Measurements from ENCODE around the gene HIBCH.
"Not testable (repeated sequence)": the region's sequence is repeated elsewhere in the genome, so short reads cannot be mapped to it uniquely, and the experiment has no call there.

The HIBCH gene, protein sequence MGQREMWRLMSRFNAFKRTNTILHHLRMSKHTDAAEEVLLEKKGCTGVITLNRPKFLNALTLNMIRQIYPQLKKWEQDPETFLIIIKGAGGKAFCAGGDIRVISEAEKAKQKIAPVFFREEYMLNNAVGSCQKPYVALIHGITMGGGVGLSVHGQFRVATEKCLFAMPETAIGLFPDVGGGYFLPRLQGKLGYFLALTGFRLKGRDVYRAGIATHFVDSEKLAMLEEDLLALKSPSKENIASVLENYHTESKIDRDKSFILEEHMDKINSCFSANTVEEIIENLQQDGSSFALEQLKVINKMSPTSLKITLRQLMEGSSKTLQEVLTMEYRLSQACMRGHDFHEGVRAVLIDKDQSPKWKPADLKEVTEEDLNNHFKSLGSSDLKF

GRCh38 chr2:190319555-190320498 lies at the start of gene HIBCH:
TSS of gene HIBCH (minus strand) at chr2:190319826. CDS start at chr2:190319750, 76 bp downstream.
- peak; percentile 79 for DNase-seq (ENCODE audit: low read depth)

- DNase-seq (ENCODE audit: low read depth) = no peak
Measured at GRCh38 chr2:190367091-190367490, 47.5 kb upstream of the HIBCH start.

DNA sequence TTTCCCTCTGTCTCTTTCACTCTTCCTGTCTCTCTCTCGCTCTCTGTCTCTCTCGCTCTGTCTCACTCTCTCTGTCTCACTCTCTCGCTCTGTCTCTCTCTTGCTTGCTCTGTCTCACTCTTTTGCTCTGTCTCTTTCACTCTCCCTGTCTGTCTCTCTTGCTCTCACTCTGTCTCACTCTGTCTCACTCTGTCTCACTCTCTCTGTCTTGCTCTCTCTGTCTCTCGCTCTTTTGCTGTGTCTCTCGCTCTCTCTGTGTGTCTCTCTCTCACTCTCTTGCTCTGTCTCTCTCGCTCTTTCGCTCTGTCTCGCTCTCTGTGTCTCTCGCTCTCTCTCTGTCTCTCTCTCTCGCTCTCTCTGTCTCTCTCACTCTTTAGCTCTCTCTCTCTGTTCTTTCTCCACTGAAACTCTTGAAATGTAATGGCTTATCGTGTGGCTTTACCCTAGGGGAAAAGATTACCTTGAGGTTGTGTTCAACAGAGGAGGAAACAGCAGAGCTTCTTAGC lies 46.7 kb upstream of the HIBCH start:
- no peak for DNase-seq (ENCODE audit: low read depth)

- DNase-seq (ENCODE audit: low read depth) = no peak
Measured at GRCh38 chr2:190365499-190366204, 46.0 kb upstream of the HIBCH start.

DNA sequence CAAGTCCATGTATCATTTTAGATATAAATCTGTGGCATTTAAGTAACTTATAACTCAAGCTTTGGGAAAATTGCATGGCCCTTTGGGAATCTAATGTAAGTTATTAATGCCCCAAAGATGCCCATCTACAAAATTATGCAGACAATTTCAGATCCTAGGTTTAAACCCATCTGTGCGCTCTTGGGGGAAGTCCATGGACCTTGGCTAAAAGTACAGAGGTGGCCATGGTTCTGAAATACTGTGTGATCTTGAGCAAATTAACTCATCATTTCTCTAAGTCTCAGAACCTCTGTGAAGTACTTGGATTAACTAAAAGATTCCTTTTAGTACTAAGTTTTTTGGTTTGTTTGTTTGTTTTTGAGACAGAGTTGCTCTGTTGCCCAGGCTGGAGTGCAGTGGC lies 43.3 kb upstream of the HIBCH start:
- no peak for DNase-seq (ENCODE audit: low read depth)

- DNase-seq (ENCODE audit: low read depth) = no peak
Measured at GRCh38 chr2:190361572-190361971, 41.9 kb upstream of the HIBCH start.

GRCh38 chr2:190360965-190361364 lies 41.3 kb upstream of the HIBCH start:
- DNase-seq (ENCODE audit: low read depth) = no peak

- no peak for DNase-seq (ENCODE audit: low read depth)
Measured at GRCh38 chr2:190360561-190360960, 40.9 kb upstream of the HIBCH start.

GRCh38 chr2:190358655-190359448 lies 39.2 kb upstream of the HIBCH start:
- DNase-seq (ENCODE audit: low read depth) = not testable (repeated sequence)

DNA sequence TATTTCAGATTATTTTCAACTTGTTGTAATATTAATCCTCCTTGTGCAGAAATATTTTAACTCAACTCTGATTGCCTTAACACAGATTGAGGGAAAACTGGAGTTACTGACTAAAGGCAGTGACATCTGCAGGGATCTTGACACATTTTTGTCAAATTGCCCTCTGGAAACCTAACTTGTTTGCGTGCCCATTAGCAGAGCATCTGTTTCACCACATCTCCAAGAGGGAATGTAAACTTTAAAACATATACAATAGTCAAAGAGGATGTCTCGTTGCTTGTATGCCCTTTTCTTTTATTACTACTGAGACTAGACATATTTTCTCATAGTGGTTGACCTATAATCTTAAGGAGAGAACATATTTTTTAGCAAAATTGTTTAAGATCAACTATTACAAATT lies 38.0 kb upstream of the HIBCH start:
- DNase-seq (ENCODE audit: low read depth) = no peak

DNA sequence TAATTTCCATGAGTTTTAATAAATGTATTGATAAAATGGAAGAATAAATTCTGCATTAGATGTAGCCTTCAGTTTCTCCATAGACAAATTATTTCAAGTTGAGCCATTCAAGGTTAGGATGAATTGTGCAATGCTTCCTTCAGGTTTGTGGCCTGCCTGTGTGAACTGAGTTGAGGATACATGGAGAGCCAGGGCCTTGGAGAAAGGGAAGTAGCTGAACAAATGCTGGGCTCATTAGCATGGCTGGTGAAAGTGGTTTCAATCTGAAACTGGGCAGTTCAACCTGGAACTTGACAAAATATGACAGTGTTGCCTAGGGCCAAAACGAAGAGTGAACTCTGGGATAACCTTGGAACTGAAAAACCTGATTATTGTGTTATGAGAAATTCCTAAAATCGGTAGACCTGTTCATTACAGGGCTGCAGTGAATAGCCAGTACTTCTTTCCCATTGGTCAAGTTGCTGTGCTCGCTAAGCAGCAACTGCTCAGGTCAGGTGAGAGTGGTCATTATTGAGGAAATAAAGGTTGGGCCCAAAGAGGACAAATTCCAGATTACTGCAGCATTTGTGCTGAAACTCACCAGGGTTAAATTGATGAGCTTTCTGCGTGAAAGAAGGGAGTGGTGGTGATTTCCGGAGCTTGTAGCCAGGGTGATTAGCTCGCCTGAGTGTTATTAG lies 36.5 kb upstream of the HIBCH start:
- DNase-seq (ENCODE audit: low read depth) = no peak

DNA sequence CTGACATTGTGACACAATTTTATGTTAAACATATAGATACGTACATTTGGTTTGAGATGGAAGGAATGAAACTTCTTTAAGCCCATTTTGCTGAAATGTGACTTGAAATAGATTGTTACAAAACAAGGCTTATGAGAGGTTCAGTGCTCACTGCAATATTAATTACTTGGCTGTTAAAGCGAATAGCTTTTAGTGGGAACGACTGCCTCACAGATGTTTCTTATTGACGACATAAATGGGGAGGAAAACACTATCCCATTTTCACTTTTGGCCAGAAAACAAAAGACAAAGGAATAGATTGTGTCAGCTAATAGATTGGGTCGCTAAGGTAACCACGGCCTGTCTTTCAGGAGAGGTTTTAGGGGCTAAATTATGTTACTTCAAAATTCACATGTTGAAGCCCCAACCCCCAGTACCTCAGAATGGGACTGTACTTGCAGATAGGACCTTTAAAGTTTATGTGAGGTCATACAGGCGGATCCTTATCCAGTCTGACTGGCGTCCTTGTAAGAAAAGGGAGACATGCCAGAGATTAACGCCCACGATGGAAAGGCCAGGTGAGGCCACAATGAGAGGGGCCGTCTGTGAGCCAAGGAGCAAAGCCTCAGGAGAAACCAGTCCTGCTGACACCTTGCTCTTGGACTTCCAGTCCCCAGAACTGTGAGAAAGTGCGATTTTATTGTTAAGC lies 34.5 kb upstream of the HIBCH start:
- DNase-seq (ENCODE audit: low read depth) = no peak

- no peak for DNase-seq (ENCODE audit: low read depth)
Measured at GRCh38 chr2:190353537-190353899, 33.9 kb upstream of the HIBCH start.

DNA sequence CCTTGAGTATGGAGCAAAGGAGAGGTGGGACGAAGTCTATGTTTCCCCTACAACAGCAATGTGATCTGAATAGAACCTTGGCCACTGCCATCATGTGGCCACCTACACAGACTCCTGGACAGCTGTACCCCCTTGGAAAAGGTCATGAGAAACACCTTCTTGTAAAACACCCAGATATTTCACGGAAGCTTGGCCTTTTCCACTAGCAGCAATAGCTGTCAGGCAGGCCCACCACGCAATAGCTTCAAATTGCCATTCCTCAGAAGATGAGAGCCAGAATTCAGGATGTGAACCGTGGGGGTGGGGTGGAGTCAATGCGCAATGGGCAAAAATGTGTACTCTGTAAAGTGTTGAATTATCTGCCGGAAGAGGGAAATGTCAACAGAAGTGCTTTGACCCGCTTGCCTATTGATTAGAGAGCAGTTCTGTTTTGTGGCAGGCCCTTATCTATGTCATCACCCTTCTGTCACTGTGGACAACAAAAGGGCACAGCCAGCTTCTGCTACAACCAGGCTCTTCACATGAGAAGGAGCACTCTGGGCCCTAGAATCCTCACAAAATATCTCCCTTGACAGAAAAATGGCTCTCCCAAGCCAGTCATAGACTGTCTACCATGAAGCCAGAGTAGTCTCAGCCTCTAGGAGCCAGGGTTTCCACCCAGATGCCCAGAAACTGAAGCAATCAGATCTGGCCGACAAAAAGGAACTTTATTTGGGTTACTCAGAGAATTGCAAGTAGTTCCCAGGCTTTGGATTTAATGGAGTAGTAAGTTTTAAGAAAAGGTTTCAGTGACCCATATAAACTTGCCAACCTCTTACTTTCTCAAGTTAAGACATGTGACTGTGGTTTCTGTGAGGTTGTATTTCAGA lies 33.3 kb upstream of the HIBCH start:
- DNase-seq (ENCODE audit: low read depth) = no peak

- DNase-seq (ENCODE audit: low read depth) = no peak
Measured at GRCh38 chr2:190351955-190352354, 32.3 kb upstream of the HIBCH start.

GRCh38 chr2:190350371-190350770 lies 30.7 kb upstream of the HIBCH start:
- no peak for DNase-seq (ENCODE audit: low read depth)

- no peak for DNase-seq (ENCODE audit: low read depth)
Measured at GRCh38 chr2:190344276-190344827, 24.7 kb upstream of the HIBCH start.

DNA sequence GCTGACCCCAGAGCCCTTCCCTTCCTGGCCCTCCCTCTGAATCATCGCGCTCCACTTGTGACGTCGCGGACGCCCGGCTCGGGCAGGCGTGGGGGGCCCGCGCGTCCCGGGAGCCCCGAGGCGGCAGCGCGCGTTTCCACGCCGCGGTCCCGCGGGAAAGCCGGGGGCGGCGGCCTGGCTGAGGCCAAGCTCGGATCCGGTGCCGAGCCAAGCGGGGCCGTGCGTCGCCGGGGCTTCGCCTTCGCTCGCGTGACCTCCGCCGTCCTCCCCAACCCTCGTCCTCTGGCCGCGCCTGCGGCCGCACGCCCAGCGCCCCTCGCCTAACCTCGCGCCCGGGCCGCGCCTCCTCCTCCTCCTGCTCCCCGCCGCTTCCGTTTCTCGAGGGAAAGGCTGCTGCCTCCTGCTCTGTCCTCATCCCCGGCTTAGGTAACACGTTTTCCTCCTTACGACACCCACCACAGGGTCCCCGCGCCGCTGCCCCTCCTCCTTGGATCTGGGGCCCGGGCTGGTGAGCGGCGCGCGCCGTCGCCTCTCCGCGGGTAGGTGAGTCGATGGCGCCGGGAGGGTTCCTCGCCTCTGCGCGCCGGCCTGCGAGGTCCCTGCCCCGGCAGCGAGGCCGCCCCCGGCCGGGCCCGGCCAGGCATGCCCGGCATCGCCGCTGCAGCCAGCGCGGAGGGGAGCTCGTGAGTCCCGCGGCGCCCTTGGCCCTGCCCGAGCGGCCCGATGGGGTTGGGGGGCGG lies 24.1 kb upstream of the HIBCH start, which contains the start of gene INPP1:
INPP1 (plus strand) TSS at position 54 of the 740 bp plus-strand sequence. CDS start 16,514 bp downstream, outside the sequence.
- DNase-seq (ENCODE audit: low read depth) = no peak
